ENCODE data around the gene RAB35.

The RAB35 gene
- long read RNA-seq, transcript RAB35-202 (5 exons, 939 nt): minor isoform, 8 of 56 reads
- long read RNA-seq, transcript RAB35-201 (6 exons, 2,945 nt): major isoform, 43 of 56 reads
- long read RNA-seq, partial matches to known transcripts: 0 of 56 reads
- long read RNA-seq, other reads (novel, unspliced or antisense): 5 of 56 reads

GRCh38 chr12:120116441-120116791, at the start of gene RAB35:
Gene RAB35, minus strand, starts transcription at chr12:120116753. Its CDS starts 103 bp downstream, at chr12:120116650.
- DNase-seq (ENCODE audit: low read depth in 1 of 2, low spot score in 1 of 2): no peak

GRCh38 chr12:120164293-120164692, 47.7 kb upstream of the RAB35 start:
- no peak for DNase-seq (ENCODE audit: low read depth in 1 of 2, low spot score in 1 of 2)
- TF ChIP-seq POLR2AphosphoS5 (IDR thresholded peaks at IDR 0.05; ENCODE audit: low read depth): no peak
- no peak for TF ChIP-seq CTCF (IDR thresholded peaks at IDR 0.05; ENCODE audit: insufficient read depth, low read length)
- no peak for TF ChIP-seq SPI1 (IDR thresholded peaks at IDR 0.05; ENCODE audit: borderline replicate concordance, low read depth)
- no peak for TF ChIP-seq REST (IDR thresholded peaks at IDR 0.05; ENCODE audit: insufficient replicate concordance, low read depth)
- TF ChIP-seq GABPA (IDR thresholded peaks at IDR 0.05; ENCODE audit: low read depth): no peak
- H3K27me3 ChIP-seq (ENCODE audit: insufficient read depth, poor library complexity, severe bottlenecking): no peaks in the 10 kb centered on the region
- H3K4me3 ChIP-seq (replicated peaks; ENCODE audit: insufficient read depth, low read length): no peak overlapping the region
- no peak overlapping the region for H3K27ac ChIP-seq (replicated peaks)

More at GRCh38 chr12:120116441-120116791, at the start of gene RAB35:
- H3K27ac ChIP-seq (replicated peaks): peak within 1 kb of the TSS; percentile 80
- no peaks in the 10 kb centered on the region for H3K27me3 ChIP-seq (ENCODE audit: insufficient read depth, poor library complexity, severe bottlenecking)
- TF ChIP-seq GABPA (IDR thresholded peaks at IDR 0.05; ENCODE audit: low read depth): no peak
- TF ChIP-seq SPI1 (IDR thresholded peaks at IDR 0.05; ENCODE audit: borderline replicate concordance, low read depth): peak; percentile 27; the same call in 1 of the 2 replicates
- peak within 1 kb of the TSS; percentile 90 for H3K4me3 ChIP-seq (replicated peaks; ENCODE audit: insufficient read depth, low read length)

GRCh38 chr12:120162763-120163162, 46.2 kb upstream of the RAB35 start:
- H3K27ac ChIP-seq (replicated peaks): no peak overlapping the region
- DNase-seq (ENCODE audit: low read depth in 1 of 2, low spot score in 1 of 2): no peak
- TF ChIP-seq POLR2AphosphoS5 (IDR thresholded peaks at IDR 0.05; ENCODE audit: low read depth) (no peak), REST (IDR thresholded peaks at IDR 0.05; ENCODE audit: insufficient replicate concordance, low read depth) (no peak), CTCF (IDR thresholded peaks at IDR 0.05; ENCODE audit: insufficient read depth, low read length) (no peak), SPI1 (IDR thresholded peaks at IDR 0.05; ENCODE audit: borderline replicate concordance, low read depth) (no peak), GABPA (IDR thresholded peaks at IDR 0.05; ENCODE audit: low read depth) (no peak)
- H3K4me3 ChIP-seq (replicated peaks; ENCODE audit: insufficient read depth, low read length): no peak overlapping the region
- H3K27me3 ChIP-seq (ENCODE audit: insufficient read depth, poor library complexity, severe bottlenecking): no peaks in the 10 kb centered on the region

- no peak overlapping the region for H3K4me3 ChIP-seq (replicated peaks; ENCODE audit: insufficient read depth, low read length)
- no peak for DNase-seq (ENCODE audit: low read depth in 1 of 2, low spot score in 1 of 2)
- H3K27ac ChIP-seq (replicated peaks): no peak overlapping the region
- TF ChIP-seq POLR2AphosphoS5 (IDR thresholded peaks at IDR 0.05; ENCODE audit: low read depth) (no peak), SPI1 (IDR thresholded peaks at IDR 0.05; ENCODE audit: borderline replicate concordance, low read depth) (no peak), REST (IDR thresholded peaks at IDR 0.05; ENCODE audit: insufficient replicate concordance, low read depth) (no peak), GABPA (IDR thresholded peaks at IDR 0.05; ENCODE audit: low read depth) (no peak), CTCF (IDR thresholded peaks at IDR 0.05; ENCODE audit: insufficient read depth, low read length) (no peak)
- H3K27me3 ChIP-seq (ENCODE audit: insufficient read depth, poor library complexity, severe bottlenecking): no peaks in the 10 kb centered on the region
Measured at GRCh38 chr12:120161852-120162251, 45.3 kb upstream of the RAB35 start.

Measured in HL-60 (cell line).